HCT116 (cell line): ENCODE data around the gene KIF26B. TPM values are rescaled to one million over a fixed set of nuclear protein-coding genes. Genes with fewer than 3 reads are reported as not detected.

ENCODE experiments used
- ATAC-seq: fragments of 200-7000 bp; cut with Tn5 transposase; 2 replicates; pipeline ENCODE4 v1.9.1; 2020; ENCODE audit warnings: mild to moderate bottlenecking, moderate library complexity
- BruUV-seq: library from RNA; stranded (reverse); fragments of 400-500 nt; replicated peaks from 2 replicates; lab custom pipeline; 2021; lab: Mats Ljungman, UMichigan
- CTCF ChIA-PET: fragments of 300-600 bp; sonication (Branson Sonifier 250); formaldehyde crosslinking; loops from one replicate; lab custom pipeline; 2021; ENCODE audit warnings: antibody characterized with exemption; lab: Charles Lee
- POLR2A ChIA-PET: fragments of 300-600, 350-600 bp; sonication (Branson Sonifier 250); formaldehyde crosslinking; loops from one replicate; lab custom pipeline; 2021; ENCODE audit warnings: antibody characterized with exemption; lab: Charles Lee
- RAD21 ChIA-PET, 2 experiments: fragments of 300-600 bp; sonication (Branson Sonifier 250); formaldehyde crosslinking; loops; one replicate each; lab custom pipeline; 2023; ENCODE audit warnings: low total read pairs in 2 of 2; ENCODE audit not compliant: uncharacterized antibody in 2 of 2, unreplicated experiment in 2 of 2, low non-redundant PET in 1 of 2; lab: Charles Lee
- DNase-seq: peaks from one replicate; pipeline ENCODE4 v3.0.0-alpha.2; 2010; ENCODE audit warnings: low read depth, low spot score
- H2AFZ ChIP-seq: fragments of 200-600 bp; shearing (Covaris generic), sonication (generic); 2 replicates; pipeline ENCODE4 v1.6.1; 2017; ENCODE audit warnings: low read depth, mixed run types, mixed read lengths, antibody characterized with exemption, low read length; ENCODE audit not compliant: poor library complexity, severe bottlenecking
- H3K27ac ChIP-seq: 2 replicates; pipeline ENCODE4 v1.5.1; 2012; ENCODE audit warnings: low read depth, low read length
- H3K27me3 ChIP-seq: fragments of 200-600 bp; sonication (generic); 2 replicates; pipeline ENCODE4 v1.6.1; 2016; ENCODE audit warnings: mixed run types, low read length, mixed read lengths; ENCODE audit not compliant: insufficient read depth
- H3K36me3 ChIP-seq, 2 experiments: fragments of 200-500 bp in 1 of 2; fragments of 200-600 bp in 1 of 2; sonication (Bioruptor generic) in 1 of 2; sonication (generic) in 1 of 2; 2 replicates each; pipeline versions ENCODE4 v1.5.1 to v1.6.1; 2014 to 2016; ENCODE audit warnings: low read length in 2 of 2, inconsistent platforms in 1 of 2, mixed read lengths in 1 of 2, mixed run types in 1 of 2; ENCODE audit not compliant: insufficient read depth in 2 of 2, control insufficient read depth in 1 of 2
- H3K4me1 ChIP-seq, 2 experiments: fragments of 200-600 bp in 1 of 2; sonication (generic) in 1 of 2; 2 replicates each; pipeline versions ENCODE4 v1.5.1 to v1.6.1; 2012 to 2017; ENCODE audit warnings: low read length in 2 of 2, inconsistent platforms in 1 of 2, mild to moderate bottlenecking in 1 of 2, mixed read lengths in 1 of 2, mixed run types in 1 of 2, moderate library complexity in 1 of 2; ENCODE audit not compliant: insufficient read depth in 2 of 2, control insufficient read depth in 1 of 2
- H3K4me2 ChIP-seq: fragments of 200-600 bp; sonication (generic); 2 replicates; pipeline ENCODE4 v1.6.1; 2017; ENCODE audit warnings: mixed run types, low read length, mixed read lengths
- H3K4me3 ChIP-seq, 2 experiments: fragments of 200-600 bp in 1 of 2; sonication (generic) in 1 of 2; replicated peaks in 1 of 2; 2 replicates each; pipeline ENCODE4 v1.5.1; 2011 to 2016; ENCODE audit warnings: low read length in 2 of 2, control low read depth in 1 of 2, low read depth in 1 of 2, mild to moderate bottlenecking in 1 of 2, mixed read lengths in 1 of 2, mixed run types in 1 of 2
- H3K79me2 ChIP-seq: fragments of 200-600 bp; sonication (generic); 2 replicates; pipeline ENCODE4 v1.6.1; 2017; ENCODE audit warnings: mild to moderate bottlenecking, mixed run types, low read length, moderate library complexity, mixed read lengths; ENCODE audit not compliant: insufficient read depth
- H3K9ac ChIP-seq: fragments of 200-600 bp; sonication (generic); 2 replicates; pipeline ENCODE4 v1.6.1; 2016; ENCODE audit warnings: low read length, mixed read lengths
- H3K9me2 ChIP-seq: fragments of 200-600 bp; sonication (generic), shearing (Covaris generic); 2 replicates; pipeline ENCODE4 v1.6.1; 2017; ENCODE audit warnings: mixed run types, mild to moderate bottlenecking, moderate library complexity; ENCODE audit not compliant: insufficient read depth
- H3K9me3 ChIP-seq, 2 experiments: fragments of 200-500 bp in 1 of 2; fragments of 200-600 bp in 1 of 2; sonication (Bioruptor generic) in 1 of 2; sonication (generic) in 1 of 2; 2 replicates each; pipeline ENCODE4 v1.6.1; 2014 to 2017; ENCODE audit warnings: low read length in 2 of 2, mixed read lengths in 2 of 2, inconsistent platforms in 1 of 2, low read depth in 1 of 2, mild to moderate bottlenecking in 1 of 2, mixed run types in 1 of 2, moderate library complexity in 1 of 2; ENCODE audit not compliant: control insufficient read depth in 1 of 2, insufficient read depth in 1 of 2
- H4K20me1 ChIP-seq: fragments of 200-600 bp; sonication (generic), shearing (Covaris generic); 2 replicates; pipeline ENCODE4 v1.6.1; 2017; ENCODE audit warnings: mixed run types, mild to moderate bottlenecking, moderate library complexity; ENCODE audit not compliant: insufficient read depth
- ATF3 ChIP-seq: IDR thresholded peaks from 2 replicates; pipeline ENCODE4 v1.6.1; 2012
- CBX3 ChIP-seq: IDR thresholded peaks from 2 replicates; pipeline ENCODE4 v1.6.1; 2012; ENCODE audit warnings: low read depth
- CEBPB ChIP-seq: IDR thresholded peaks from 2 replicates; pipeline ENCODE4 v1.6.1; 2012; ENCODE audit warnings: low read depth
- CTCF ChIP-seq, 3 experiments: fragments of 200-600 bp in 1 of 3; sonication (generic) in 1 of 3; IDR thresholded peaks in 2 of 3; conservative IDR thresholded peaks in 1 of 3; 2 replicates each; pipeline ENCODE4 v1.5.1; 2012 to 2017; ENCODE audit warnings: low read depth in 2 of 3, low read length in 2 of 3, antibody characterized with exemption in 1 of 3, borderline replicate concordance in 1 of 3, control low read depth in 1 of 3, mild to moderate bottlenecking in 1 of 3, mixed read lengths in 1 of 3, mixed run types in 1 of 3, moderate library complexity in 1 of 3; ENCODE audit not compliant: insufficient read depth in 1 of 3
- EZH2 ChIP-seq: fragments of 200-600 bp; sonication (generic); IDR thresholded peaks from 2 replicates; pipeline ENCODE4 v1.6.1; 2017; ENCODE audit warnings: antibody characterized with exemption, mixed run types
- EZH2phosphoT487 ChIP-seq: fragments of 200-600 bp; IDR thresholded peaks from 2 replicates; pipeline ENCODE4 v1.6.1; 2018; ENCODE audit warnings: antibody characterized with exemption, borderline replicate concordance
- MAX ChIP-seq: IDR thresholded peaks from 2 replicates; pipeline ENCODE4 v1.6.1; 2012
- POLR2A ChIP-seq: IDR thresholded peaks from 2 replicates; pipeline ENCODE4 v1.7.0; 2011; ENCODE audit warnings: borderline replicate concordance; ENCODE audit not compliant: insufficient read depth, insufficient read length; ENCODE audit errors: extremely low read depth
- SIN3A ChIP-seq: IDR thresholded peaks from 2 replicates; pipeline ENCODE4 v1.6.1; 2012; ENCODE audit warnings: low read depth
- SRF ChIP-seq: IDR thresholded peaks from 2 replicates; pipeline ENCODE4 v1.6.1; 2012; ENCODE audit warnings: low read depth
- TCF7L2 ChIP-seq: IDR thresholded peaks from 2 replicates; pipeline ENCODE4 v1.7.0; 2011; ENCODE audit warnings: borderline replicate concordance, inconsistent platforms; ENCODE audit not compliant: insufficient read depth, insufficient read length; ENCODE audit errors: extremely low read depth
- YY1 ChIP-seq: IDR thresholded peaks from 2 replicates; pipeline ENCODE4 v1.6.1; 2011; ENCODE audit warnings: low read length, low read depth, moderate library complexity, mild to moderate bottlenecking; ENCODE audit not compliant: insufficient replicate concordance; ENCODE audit errors: extremely low read depth
- ZNF274 ChIP-seq: fragments of 200-500 bp; sonication (Bioruptor generic); IDR thresholded peaks from 2 replicates; pipeline ENCODE4 v1.6.1; 2014; ENCODE audit warnings: mild to moderate bottlenecking, low read depth, low read length, inconsistent platforms
- intact Hi-C: fragments of 100-400 bp; cut with micrococcal nuclease; formaldehyde crosslinking; loops from 2 replicates; pipeline ENCODE4 v1.10.0; 2022
- total RNA-seq: library from RNA; stranded (reverse); gene quantifications from one replicate; pipeline ENCODE4 v1.2.1, GENCODE V29; 2021; ENCODE audit not compliant: unreplicated experiment
- TF ChIP-seq, protein P1 (sequence below): IDR thresholded peaks from 2 replicates; pipeline ENCODE4 v1.6.1; 2012; ENCODE audit warnings: low read depth
- TF ChIP-seq, protein P2 (sequence below): IDR thresholded peaks from 2 replicates; pipeline ENCODE4 v1.6.1; 2011; ENCODE audit warnings: mild to moderate bottlenecking, low read length, moderate library complexity; ENCODE audit not compliant: insufficient replicate concordance; ENCODE audit errors: extremely low read depth

KIF26B gene
- total RNA-seq, 1 experiment from 2014 or later = 0.49 TPM

GRCh38 chr1:245599371-245600174, 444.8 kb downstream of the KIF26B start (continued):
- no peak for TF ChIP-seq CEBPB
- no peak for TF ChIP-seq CTCF (IDR thresholded peaks at IDR 0.05 in 2 of 3, conservative IDR thresholded peaks at IDR 0.05 in 1 of 3; ENCODE audit: borderline replicate concordance in 1 of 3, insufficient read depth in 1 of 3, low read depth in 2 of 3, low read length in 2 of 3)
- no peak for TF ChIP-seq MAX

- Histone ChIP-seq H3K79me2 (no peaks in the 10 kb centered on the region), H3K4me1 (no peaks in the 10 kb centered on the region), H4K20me1 (no peaks in the 10 kb centered on the region), H3K36me3 (no peaks in the 10 kb centered on the region), H3K4me3 (no peak overlapping the region), H3K4me2 (no peak overlapping the region), H3K27me3 (peaks cover 19% of the 10 kb centered on the region), H3K9ac (no peak overlapping the region), H3K9me2 (no peaks in the 10 kb centered on the region), H3K9me3 (no peaks in the 10 kb centered on the region), H2AFZ (no peak overlapping the region), H3K27ac (no peak overlapping the region)
- ChIA-PET CTCF (no interaction called here), POLR2A (no interaction called here), RAD21 (no interaction called here)
- DNase-seq (no peak), ATAC-seq (no peak)
- intact Hi-C loops = no loop called here
- TF ChIP-seq SRF = no peak
- no peak for TF ChIP-seq TCF7L2
- no peak for TF ChIP-seq CBX3
- no peak for TF ChIP-seq EZH2
- TF ChIP-seq, protein P1, sequence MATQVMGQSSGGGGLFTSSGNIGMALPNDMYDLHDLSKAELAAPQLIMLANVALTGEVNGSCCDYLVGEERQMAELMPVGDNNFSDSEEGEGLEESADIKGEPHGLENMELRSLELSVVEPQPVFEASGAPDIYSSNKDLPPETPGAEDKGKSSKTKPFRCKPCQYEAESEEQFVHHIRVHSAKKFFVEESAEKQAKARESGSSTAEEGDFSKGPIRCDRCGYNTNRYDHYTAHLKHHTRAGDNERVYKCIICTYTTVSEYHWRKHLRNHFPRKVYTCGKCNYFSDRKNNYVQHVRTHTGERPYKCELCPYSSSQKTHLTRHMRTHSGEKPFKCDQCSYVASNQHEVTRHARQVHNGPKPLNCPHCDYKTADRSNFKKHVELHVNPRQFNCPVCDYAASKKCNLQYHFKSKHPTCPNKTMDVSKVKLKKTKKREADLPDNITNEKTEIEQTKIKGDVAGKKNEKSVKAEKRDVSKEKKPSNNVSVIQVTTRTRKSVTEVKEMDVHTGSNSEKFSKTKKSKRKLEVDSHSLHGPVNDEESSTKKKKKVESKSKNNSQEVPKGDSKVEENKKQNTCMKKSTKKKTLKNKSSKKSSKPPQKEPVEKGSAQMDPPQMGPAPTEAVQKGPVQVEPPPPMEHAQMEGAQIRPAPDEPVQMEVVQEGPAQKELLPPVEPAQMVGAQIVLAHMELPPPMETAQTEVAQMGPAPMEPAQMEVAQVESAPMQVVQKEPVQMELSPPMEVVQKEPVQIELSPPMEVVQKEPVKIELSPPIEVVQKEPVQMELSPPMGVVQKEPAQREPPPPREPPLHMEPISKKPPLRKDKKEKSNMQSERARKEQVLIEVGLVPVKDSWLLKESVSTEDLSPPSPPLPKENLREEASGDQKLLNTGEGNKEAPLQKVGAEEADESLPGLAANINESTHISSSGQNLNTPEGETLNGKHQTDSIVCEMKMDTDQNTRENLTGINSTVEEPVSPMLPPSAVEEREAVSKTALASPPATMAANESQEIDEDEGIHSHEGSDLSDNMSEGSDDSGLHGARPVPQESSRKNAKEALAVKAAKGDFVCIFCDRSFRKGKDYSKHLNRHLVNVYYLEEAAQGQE = no peak
- TF ChIP-seq SIN3A = no peak
- TF ChIP-seq, protein P2, sequence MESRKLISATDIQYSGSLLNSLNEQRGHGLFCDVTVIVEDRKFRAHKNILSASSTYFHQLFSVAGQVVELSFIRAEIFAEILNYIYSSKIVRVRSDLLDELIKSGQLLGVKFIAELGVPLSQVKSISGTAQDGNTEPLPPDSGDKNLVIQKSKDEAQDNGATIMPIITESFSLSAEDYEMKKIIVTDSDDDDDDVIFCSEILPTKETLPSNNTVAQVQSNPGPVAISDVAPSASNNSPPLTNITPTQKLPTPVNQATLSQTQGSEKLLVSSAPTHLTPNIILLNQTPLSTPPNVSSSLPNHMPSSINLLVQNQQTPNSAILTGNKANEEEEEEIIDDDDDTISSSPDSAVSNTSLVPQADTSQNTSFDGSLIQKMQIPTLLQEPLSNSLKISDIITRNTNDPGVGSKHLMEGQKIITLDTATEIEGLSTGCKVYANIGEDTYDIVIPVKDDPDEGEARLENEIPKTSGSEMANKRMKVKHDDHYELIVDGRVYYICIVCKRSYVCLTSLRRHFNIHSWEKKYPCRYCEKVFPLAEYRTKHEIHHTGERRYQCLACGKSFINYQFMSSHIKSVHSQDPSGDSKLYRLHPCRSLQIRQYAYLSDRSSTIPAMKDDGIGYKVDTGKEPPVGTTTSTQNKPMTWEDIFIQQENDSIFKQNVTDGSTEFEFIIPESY = no peak
- no peak for TF ChIP-seq CEBPB
- no peak for TF ChIP-seq ZNF274
- no peak for TF ChIP-seq YY1
- TF ChIP-seq ATF3 = no peak
- TF ChIP-seq EZH2phosphoT487 = no peak
- TF ChIP-seq POLR2A = no peak
- BruUV-seq = no TSS peak
Measured at GRCh38 chr1:245600658-245601057, 445.9 kb downstream of the KIF26B start.
